ENCODE data around the gene THSD4. TPM values are rescaled to one million over a fixed set of nuclear protein-coding genes. Genes with fewer than 3 reads are reported as not detected.
"Not testable (repeated sequence)": the region's sequence is repeated elsewhere in the genome, so short reads cannot be mapped to it uniquely, and the experiment has no call there.

The THSD4 gene
- total RNA-seq, 1 experiment from 2014 or later, result 6.4 TPM

DNA sequence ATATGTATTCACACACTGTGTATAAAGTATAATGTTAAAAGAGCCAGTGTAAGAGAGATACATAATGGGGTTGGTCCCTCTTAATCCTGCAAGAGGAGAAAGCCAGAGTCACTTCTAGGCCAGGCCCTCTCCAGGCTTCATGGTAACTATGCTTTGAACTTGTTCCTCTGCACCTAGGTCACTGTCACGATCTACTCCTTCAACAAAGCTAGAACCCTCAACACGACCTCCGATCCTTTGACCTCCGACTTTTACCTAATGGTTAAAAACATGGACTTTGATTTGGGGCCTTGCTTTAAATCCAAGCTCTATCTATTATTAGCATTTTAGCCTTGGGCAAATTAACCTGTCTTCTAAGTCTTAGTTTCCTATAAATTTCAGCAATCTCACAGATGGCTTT, 541.2 kb downstream of the THSD4 start:
- DNase-seq (ENCODE audit: low spot score), result no peak

- DNase-seq (ENCODE audit: low spot score), result no peak
These were observed 541.9 kb downstream of the THSD4 start for GRCh38 chr15:71657141-71657540.

DNA sequence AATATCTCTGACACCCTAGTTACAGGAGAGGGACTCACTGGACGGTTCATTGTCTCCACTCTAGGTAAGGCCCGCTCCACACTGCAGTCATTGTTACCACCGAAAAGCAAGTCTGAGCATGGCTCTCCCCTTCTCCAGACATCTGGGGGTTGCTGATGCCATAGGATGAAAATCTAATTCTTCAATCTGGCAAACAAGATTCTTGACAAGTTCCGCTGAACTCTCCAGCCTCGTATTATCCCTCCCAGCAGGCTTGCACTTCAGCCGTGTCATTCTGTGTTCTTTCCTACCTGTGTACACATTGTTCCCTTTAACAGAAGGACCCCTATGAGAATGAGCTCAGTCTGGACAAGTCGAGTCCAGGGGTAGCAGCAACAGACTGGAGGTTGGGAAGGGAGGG, 542.8 kb downstream of the THSD4 start:
- DNase-seq (ENCODE audit: low spot score), result no peak

DNA sequence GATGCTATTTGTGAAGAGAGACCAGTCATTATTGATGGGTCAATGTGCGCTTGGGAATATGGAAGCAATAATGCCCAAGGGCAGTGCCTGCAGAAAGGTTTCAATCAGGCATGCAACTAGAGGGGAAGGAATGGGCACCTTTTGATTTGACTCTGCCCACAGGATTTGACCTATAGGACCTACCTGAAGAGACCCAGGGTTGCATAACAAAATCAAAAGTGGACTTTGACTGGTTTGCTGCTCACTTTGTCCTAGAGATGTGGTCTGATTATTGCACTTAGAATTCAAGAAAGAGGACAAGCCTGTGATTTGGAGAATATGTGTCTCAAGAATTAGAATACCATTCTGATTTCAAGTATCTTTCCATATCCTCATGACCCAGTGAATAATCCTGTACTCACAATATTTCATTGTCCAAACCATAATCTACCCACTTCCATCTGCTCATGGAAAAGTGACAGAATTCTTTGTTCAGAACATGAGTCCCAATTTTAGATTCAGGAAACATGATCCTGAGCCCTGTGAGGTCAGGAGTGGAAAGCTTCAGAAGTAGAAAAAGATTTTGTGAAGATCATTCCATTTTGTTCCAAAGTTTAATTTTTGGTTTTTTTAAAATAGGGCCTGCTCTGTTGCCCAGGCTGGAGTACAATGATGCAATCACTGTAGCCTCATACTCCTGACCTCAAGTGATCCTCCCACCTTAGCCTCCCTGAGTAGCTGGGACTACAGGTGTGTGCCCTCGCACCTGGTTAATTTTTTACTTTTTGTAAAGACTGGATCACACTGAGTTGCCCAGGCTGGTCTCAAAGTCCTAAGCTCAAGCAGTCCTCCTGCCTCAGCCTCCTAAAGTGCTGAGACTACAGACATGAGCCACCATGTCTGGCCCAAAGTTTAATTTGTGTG, 543.8 kb downstream of the THSD4 start:
- DNase-seq (ENCODE audit: low spot score), result no peak

- DNase-seq (ENCODE audit: low spot score), result peak; percentile 34
These were observed 544.4 kb downstream of the THSD4 start for GRCh38 chr15:71659730-71660067.

DNA sequence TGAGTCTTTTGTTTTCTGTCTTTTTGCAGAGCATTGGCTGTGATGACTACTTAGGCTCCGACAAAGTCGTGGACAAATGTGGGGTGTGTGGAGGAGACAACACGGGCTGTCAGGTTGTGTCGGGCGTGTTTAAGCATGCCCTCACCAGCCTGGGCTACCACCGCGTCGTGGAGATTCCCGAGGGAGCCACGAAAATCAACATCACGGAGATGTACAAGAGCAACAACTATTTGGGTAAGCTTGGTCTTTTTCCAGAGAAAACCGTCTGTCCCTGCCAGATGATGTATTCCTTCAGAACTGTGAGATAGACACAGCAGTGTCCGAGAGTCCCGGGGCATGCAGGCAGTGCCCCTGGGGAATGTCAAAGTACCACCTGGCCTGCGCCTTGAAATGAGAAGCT, 545.2 kb downstream of the THSD4 start:
- DNase-seq (ENCODE audit: low spot score), result no peak

- no peak for DNase-seq (ENCODE audit: low spot score)
These were observed 547.0 kb downstream of the THSD4 start for GRCh38 chr15:71662306-71662705.

DNA sequence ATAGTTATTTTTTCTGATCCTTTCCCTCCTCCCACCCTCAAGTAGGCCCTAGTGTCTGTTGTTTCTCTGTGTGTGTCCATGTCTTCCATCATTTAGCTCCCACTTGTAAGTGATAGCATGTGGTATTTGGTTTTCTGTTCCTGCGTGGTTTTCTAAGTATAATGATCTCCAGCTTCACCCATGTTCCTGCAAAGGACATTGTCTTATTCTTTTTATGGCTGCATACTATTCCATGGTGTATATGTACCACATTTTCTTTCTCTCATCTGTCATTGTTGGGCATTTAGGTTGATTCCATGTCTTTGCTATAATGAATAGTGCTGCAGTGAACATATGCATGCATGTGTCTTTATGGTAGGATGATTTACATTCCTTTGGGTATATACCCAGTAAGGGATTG, 549.4 kb downstream of the THSD4 start:
- no peak for DNase-seq (ENCODE audit: low spot score)

- no peak for DNase-seq (ENCODE audit: low spot score)
These were observed 551.7 kb downstream of the THSD4 start for GRCh38 chr15:71666763-71667620.

DNA sequence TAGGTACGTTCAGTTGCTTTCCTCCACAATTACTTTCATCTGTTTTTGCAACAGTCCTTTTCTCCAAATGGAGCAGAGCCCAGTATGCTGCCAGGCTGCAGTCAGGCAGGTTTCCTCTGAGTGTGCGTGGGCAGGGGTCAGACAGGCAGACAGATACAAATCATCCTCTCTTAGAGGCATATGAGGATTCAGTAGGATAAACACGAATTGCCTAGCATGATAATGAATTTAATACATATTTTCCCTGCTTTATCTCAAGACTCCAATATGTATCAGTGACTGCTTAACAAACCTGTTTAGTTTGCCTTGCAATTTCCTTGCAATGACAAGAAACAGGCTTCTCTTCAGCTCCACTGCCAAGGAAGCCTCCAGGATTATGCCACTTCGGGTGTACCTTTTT, 554.4 kb downstream of the THSD4 start:
- DNase-seq (ENCODE audit: low spot score), result no peak

- DNase-seq (ENCODE audit: low spot score), result not testable (repeated sequence)
These were observed 555.0 kb downstream of the THSD4 start for GRCh38 chr15:71670222-71670621.

DNA sequence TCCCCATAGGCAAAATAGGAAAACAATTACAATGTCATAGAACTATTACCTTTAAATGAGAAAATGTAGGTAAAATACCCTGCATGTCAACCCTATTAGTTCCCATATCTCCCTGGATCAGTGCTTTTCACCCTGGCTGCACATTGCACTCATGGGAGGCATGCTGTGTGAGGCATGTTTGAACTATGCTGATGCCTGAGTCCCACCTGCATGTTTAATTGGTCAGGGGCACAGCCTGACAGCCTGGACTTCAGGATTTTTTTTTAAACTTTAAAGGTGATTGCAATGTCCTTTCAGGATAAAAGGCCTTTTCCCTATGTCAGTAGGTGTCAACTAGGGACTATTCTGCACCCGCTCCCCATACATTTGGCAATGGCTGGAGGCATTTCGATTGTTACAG, 559.1 kb downstream of the THSD4 start:
- DNase-seq (ENCODE audit: low spot score), result no peak

GRCh38 chr15:71677352-71677751, 562.1 kb downstream of the THSD4 start:
- no peak for DNase-seq (ENCODE audit: low spot score)

- DNase-seq (ENCODE audit: low spot score), result no peak
These were observed 562.5 kb downstream of the THSD4 start for GRCh38 chr15:71677766-71678165.

GRCh38 chr15:71678191-71678590, 562.9 kb downstream of the THSD4 start:
- no peak for DNase-seq (ENCODE audit: low spot score)

DNA sequence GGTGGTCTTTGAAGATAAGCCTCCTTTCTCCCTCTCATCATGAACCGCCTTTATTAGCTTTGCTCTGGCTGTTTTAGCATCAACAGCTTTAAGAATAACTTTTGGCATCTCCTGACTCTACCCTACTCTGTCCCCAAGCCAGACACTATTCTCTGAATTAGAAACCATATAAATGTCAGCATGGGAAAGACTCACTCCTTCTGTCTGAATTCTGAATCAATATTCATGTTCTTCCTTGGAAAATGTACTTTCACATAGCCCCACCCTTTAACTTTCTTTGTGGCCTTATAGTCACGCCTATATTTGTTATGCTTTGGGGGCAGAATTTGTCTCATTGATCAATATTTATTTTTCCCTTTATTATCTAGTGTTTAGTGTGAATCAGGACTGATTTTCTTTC, 563.3 kb downstream of the THSD4 start:
- DNase-seq (ENCODE audit: low spot score), result no peak

DNA sequence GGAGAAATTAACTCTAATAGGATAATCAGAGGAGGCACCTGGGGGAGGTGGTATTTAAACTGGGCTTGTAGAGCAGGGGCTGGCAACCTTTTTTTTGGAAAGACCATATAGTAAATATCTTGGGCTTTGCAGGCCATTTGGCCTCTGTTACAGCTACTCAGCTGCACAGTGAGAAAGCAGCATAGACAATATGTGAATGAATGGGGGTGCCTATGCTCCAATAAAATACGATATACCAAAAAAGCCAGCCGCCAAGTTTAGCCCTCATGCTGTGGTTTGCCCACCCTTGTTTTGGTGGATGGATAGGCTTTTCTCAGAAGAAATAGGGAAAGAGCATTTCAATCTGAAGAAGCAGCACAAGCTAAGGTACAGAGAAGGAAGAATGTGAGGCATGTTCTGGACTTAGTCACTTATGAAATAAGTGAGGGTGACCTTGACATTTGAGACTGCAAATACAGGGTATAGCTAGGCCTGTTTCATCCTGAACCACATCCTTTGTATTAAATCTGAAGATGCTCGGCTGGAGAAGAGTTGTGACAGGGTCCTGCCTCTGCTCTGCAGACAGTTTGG, 564.0 kb downstream of the THSD4 start:
- DNase-seq (ENCODE audit: low spot score), result no peak

- peak; percentile 58 for DNase-seq (ENCODE audit: low spot score)
These were observed 564.6 kb downstream of the THSD4 start for GRCh38 chr15:71679793-71680353.

DNA sequence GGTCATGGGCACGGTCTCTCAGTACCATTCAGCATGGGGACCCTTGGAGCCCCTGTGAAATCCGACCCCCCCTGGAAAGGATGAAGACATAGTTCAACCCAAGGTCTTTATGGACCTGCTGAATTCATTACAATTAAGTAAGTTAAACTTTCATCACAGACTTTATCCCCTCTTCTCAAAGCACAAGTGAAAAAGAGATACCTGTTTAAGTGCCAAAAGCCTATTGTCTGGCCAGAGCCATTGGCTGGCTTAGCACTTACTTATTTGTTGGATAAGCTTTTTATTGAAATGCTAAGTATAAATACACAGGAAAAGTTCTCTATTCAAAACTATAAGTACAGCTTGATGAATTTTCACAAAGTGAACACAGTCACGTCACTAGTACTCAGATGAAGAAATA, 566.7 kb downstream of the THSD4 start:
- no peak for DNase-seq (ENCODE audit: low spot score)

DNA sequence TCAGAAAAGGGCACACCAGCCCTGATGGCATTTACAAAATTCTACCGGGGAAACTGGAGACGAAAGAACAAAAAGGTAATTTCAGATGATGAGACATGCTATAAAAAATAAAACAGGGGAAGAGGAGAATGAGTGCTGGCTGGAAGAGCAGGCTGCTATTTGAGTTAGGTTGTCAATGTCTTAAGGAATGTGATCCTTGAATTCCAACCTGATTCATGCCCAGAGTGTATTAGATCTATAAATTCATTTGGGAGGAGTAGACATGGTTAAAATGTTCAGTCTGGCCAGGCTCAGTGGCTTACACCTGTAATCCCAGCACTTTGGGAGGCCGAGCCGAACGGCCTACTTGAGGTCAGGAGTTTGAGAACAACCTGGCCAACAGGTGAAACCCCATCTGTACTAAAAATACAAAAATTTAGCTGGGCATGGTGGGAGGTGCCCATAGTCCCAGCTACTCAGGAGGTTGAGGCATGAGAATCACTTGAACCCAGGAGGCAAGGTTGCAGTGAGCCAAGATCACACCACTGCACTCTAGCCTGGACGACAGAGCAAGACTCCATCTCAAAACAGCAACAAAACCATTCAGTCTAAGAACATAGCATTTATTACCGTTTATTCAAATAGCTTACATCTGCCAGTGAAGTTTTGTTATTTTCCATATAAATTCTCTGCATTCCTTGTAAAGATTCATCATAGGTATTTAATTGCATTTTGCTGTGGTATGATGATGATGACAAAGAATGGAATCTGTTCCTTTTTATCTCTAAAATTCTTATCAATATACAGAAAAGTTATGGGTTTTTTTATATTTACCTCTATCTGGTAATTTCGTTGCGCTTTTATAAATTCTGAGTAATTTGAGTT, 568.4 kb downstream of the THSD4 start:
- DNase-seq (ENCODE audit: low spot score), result peak; percentile 57

DNA sequence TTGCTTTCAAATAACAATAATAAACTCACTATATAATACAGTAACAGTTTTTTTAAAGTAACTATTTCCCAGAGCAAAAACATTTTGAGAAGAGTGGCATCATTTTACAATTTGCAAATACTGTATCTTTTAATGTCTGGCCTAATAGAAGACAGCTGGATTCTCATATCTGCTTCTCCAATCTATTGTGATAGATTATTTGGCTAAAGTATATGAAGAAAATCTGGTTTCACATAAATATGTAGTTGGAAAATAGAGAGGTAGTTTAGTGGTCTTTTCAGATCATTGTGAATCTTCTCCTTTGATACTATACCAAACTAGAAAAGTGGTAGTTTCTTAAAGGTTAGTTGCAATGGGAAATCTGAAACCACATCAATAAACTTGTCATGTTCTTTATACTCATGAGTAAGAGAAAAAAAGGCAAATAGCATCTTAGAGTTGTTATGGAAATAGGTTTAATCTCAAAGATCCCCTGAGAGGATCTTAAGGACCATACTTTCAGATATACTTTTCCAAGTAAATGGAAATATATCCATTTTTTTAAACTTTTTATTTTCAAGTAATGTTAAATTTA, 570.2 kb downstream of the THSD4 start:
- DNase-seq (ENCODE audit: low spot score), result no peak
